ENCODE data around the gene SYTL2.

Gene SYTL2

DNA sequence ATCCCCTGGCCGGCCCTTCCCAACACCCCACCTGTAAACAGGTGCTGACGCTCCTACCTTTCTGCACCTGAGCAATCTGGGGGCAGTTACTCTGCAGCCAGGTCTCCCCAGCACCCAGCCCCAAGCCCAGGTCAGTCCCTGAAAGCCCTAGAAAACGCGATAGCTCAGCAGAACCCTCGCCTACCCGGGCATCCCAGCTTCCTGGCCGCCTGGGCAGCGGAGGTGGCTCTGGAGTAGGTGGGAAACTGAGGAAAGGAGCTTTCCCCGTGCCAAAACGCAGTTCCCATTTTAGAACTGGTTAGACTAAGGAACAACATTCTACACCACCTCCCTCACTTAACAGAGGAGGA is 445 bp downstream of the SYTL2 start:
- peak overlapping the region; percentile 100 for H3K4me2 ChIP-seq
- no peaks in the 10 kb centered on the region for H4K20me1 ChIP-seq (ENCODE audit: insufficient read depth)
- peak overlapping the region; percentile 100 for H2AFZ ChIP-seq (ENCODE audit: low read depth)
- H3K4me3 ChIP-seq (IDR thresholded peaks at IDR 0.05; ENCODE audit: insufficient read depth, low read depth, low read length), result no peak overlapping the region
- H3K27ac ChIP-seq, result no peak overlapping the region
- peaks cover 9% of the 10 kb centered on the region for H3K4me1 ChIP-seq (ENCODE audit: low read depth, poor library complexity, severe bottlenecking)
- TF ChIP-seq CTCF (conservative IDR thresholded peaks at IDR 0.05; ENCODE audit: low read depth, low read length), result no peak
- H3K9ac ChIP-seq, result no peak overlapping the region
- no peaks in the 10 kb centered on the region for H3K79me2 ChIP-seq (ENCODE audit: insufficient read depth, low read depth)
- H3K27me3 ChIP-seq (ENCODE audit: insufficient read depth, low read depth), result no peaks in the 10 kb centered on the region
- no peaks in the 10 kb centered on the region for H3K36me3 ChIP-seq (ENCODE audit: insufficient read depth)

GRCh38 chr11:85809863-85810262 is 1.1 kb downstream of the SYTL2 start:
- no peak overlapping the region for H3K4me3 ChIP-seq (IDR thresholded peaks at IDR 0.05; ENCODE audit: insufficient read depth, low read depth, low read length)
- no peak overlapping the region for H3K27ac ChIP-seq
- H3K9ac ChIP-seq, result no peak overlapping the region
- no peak overlapping the region for H3K4me2 ChIP-seq
- H2AFZ ChIP-seq (ENCODE audit: low read depth), result no peak overlapping the region
- TF ChIP-seq CTCF (conservative IDR thresholded peaks at IDR 0.05; ENCODE audit: low read depth, low read length), result no peak
- no peaks in the 10 kb centered on the region for H4K20me1 ChIP-seq (ENCODE audit: insufficient read depth)
- H3K79me2 ChIP-seq (ENCODE audit: insufficient read depth, low read depth), result no peaks in the 10 kb centered on the region
- H3K36me3 ChIP-seq (ENCODE audit: insufficient read depth), result no peaks in the 10 kb centered on the region
- peaks cover 9% of the 10 kb centered on the region for H3K4me1 ChIP-seq (ENCODE audit: low read depth, poor library complexity, severe bottlenecking)
- no peaks in the 10 kb centered on the region for H3K27me3 ChIP-seq (ENCODE audit: insufficient read depth, low read depth)

DNA sequence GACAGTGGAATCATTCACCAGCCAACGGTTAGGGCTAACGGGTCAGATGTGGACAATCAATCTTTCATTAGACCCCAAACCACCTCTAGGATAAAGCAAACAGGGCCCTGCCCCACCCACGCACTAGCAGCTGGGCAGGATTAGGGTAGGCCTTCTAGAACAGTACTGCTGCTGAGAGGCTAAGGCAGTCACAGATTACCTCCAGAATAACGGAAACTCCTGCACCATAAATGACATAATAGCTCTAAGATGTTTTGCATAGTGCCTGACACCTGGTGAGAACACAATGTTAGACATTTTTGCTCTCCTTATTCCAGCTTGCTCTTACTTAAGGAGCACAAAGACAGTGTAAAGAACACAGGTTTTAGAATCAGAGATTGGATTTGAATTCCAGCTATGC is 1.8 kb downstream of the SYTL2 start:
- peaks cover 9% of the 10 kb centered on the region for H3K4me1 ChIP-seq (ENCODE audit: low read depth, poor library complexity, severe bottlenecking)
- TF ChIP-seq CTCF (conservative IDR thresholded peaks at IDR 0.05; ENCODE audit: low read depth, low read length), result no peak
- no peaks in the 10 kb centered on the region for H4K20me1 ChIP-seq (ENCODE audit: insufficient read depth)
- H3K36me3 ChIP-seq (ENCODE audit: insufficient read depth), result no peaks in the 10 kb centered on the region
- no peak overlapping the region for H3K4me3 ChIP-seq (IDR thresholded peaks at IDR 0.05; ENCODE audit: insufficient read depth, low read depth, low read length)
- H3K27ac ChIP-seq, result no peak overlapping the region
- no peaks in the 10 kb centered on the region for H3K79me2 ChIP-seq (ENCODE audit: insufficient read depth, low read depth)
- no peaks in the 10 kb centered on the region for H3K27me3 ChIP-seq (ENCODE audit: insufficient read depth, low read depth)
- no peak overlapping the region for H3K9ac ChIP-seq
- H2AFZ ChIP-seq (ENCODE audit: low read depth), result no peak overlapping the region
- H3K4me2 ChIP-seq, result no peak overlapping the region

- no peak for TF ChIP-seq CTCF (conservative IDR thresholded peaks at IDR 0.05; ENCODE audit: low read depth, low read length)
- no peak overlapping the region for H3K4me3 ChIP-seq (IDR thresholded peaks at IDR 0.05; ENCODE audit: insufficient read depth, low read depth, low read length)
- H3K27ac ChIP-seq, result no peak overlapping the region
- no peak overlapping the region for H2AFZ ChIP-seq (ENCODE audit: low read depth)
- H3K36me3 ChIP-seq (ENCODE audit: insufficient read depth), result no peaks in the 10 kb centered on the region
- H3K4me1 ChIP-seq (ENCODE audit: low read depth, poor library complexity, severe bottlenecking), result peaks cover 9% of the 10 kb centered on the region
- no peaks in the 10 kb centered on the region for H3K79me2 ChIP-seq (ENCODE audit: insufficient read depth, low read depth)
- H3K9ac ChIP-seq, result no peak overlapping the region
- H4K20me1 ChIP-seq (ENCODE audit: insufficient read depth), result no peaks in the 10 kb centered on the region
- no peaks in the 10 kb centered on the region for H3K27me3 ChIP-seq (ENCODE audit: insufficient read depth, low read depth)
- no peak overlapping the region for H3K4me2 ChIP-seq
Measured at GRCh38 chr11:85806876-85807275, 4.1 kb downstream of the SYTL2 start.

DNA sequence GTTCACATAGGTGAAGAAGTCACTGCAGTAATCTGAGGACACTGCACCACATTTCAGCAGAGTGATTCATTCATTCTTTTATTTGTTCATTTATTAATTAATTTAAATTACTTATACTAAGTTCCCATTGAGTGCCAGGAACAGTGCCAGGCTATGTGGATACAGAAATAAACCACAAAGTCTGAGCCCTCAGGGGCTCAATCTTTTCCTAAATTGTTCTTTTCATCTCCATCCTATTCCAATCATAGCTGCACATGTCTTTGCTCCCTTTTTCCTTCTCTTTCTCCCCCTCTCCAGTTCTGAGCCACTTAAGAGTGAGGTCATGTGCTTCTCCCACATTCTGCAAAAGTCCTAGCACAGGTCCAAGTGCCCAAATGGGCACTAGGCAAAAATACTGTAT is 4.9 kb downstream of the SYTL2 start:
- Histone ChIP-seq H3K36me3 (ENCODE audit: insufficient read depth) (no peaks in the 10 kb centered on the region), H3K4me2 (no peak overlapping the region), H3K79me2 (ENCODE audit: insufficient read depth, low read depth) (no peaks in the 10 kb centered on the region), H3K4me1 (ENCODE audit: low read depth, poor library complexity, severe bottlenecking) (peaks cover 3% of the 10 kb centered on the region), H3K27ac (no peak overlapping the region), H3K9ac (no peak overlapping the region), H3K27me3 (ENCODE audit: insufficient read depth, low read depth) (no peaks in the 10 kb centered on the region), H4K20me1 (ENCODE audit: insufficient read depth) (no peaks in the 10 kb centered on the region), H3K4me3 (IDR thresholded peaks at IDR 0.05; ENCODE audit: insufficient read depth, low read depth, low read length) (no peak overlapping the region), H2AFZ (ENCODE audit: low read depth) (no peak overlapping the region)
- no peak for TF ChIP-seq CTCF (conservative IDR thresholded peaks at IDR 0.05; ENCODE audit: low read depth, low read length)
